Measurements from ENCODE around the gene USB1. TPM values are rescaled to one million over a fixed set of nuclear protein-coding genes. Genes with fewer than 3 reads are reported as not detected.

USB1 gene
- total RNA-seq, 1 donor from 2014 or later: 43.0 TPM

GRCh38 chr16:57998486-57998885 lies 2.7 kb upstream of the USB1 start:
- H3K36me3 Mint-ChIP-seq (ENCODE audit: insufficient read depth): peaks cover 12% of the 10 kb centered on the region
- peaks cover 11% of the 10 kb centered on the region for H3K4me1 Mint-ChIP-seq (ENCODE audit: low read depth)
- H3K9me3 Mint-ChIP-seq (ENCODE audit: low read depth): no peaks in the 10 kb centered on the region
- TF ChIP-seq, protein P1, sequence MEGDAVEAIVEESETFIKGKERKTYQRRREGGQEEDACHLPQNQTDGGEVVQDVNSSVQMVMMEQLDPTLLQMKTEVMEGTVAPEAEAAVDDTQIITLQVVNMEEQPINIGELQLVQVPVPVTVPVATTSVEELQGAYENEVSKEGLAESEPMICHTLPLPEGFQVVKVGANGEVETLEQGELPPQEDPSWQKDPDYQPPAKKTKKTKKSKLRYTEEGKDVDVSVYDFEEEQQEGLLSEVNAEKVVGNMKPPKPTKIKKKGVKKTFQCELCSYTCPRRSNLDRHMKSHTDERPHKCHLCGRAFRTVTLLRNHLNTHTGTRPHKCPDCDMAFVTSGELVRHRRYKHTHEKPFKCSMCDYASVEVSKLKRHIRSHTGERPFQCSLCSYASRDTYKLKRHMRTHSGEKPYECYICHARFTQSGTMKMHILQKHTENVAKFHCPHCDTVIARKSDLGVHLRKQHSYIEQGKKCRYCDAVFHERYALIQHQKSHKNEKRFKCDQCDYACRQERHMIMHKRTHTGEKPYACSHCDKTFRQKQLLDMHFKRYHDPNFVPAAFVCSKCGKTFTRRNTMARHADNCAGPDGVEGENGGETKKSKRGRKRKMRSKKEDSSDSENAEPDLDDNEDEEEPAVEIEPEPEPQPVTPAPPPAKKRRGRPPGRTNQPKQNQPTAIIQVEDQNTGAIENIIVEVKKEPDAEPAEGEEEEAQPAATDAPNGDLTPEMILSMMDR (IDR thresholded peaks at IDR 0.05; ENCODE audit: unreplicated experiment): no peak
- peak overlapping the region; percentile 75 for H3K4me3 Mint-ChIP-seq (ENCODE audit: low read depth)
- H3K27ac Mint-ChIP-seq: no peak overlapping the region
- no peaks in the 10 kb centered on the region for H3K27me3 Mint-ChIP-seq
- no peak for DNase-seq (ENCODE audit: low spot score, unreplicated experiment)

DNA sequence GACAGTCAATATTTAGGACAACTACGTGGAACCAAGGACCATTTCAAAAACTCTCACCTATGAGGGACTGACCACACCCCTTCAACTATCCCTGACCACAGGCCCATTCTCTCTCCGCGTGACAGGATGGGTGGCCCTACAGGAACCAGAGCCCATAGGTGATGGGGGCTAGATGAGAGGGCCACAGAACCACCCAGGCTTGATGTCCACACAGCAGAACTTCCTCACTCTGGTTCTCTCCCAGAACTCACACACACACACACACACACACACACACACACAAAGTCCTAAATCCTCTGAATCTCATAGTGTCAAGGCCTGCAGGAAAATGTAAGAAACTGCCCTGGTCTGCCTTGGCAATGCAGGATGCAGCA lies 2.2 kb upstream of the USB1 start:
- DNase-seq (ENCODE audit: low spot score, unreplicated experiment): no peak
- H3K36me3 Mint-ChIP-seq (ENCODE audit: insufficient read depth): peaks cover 12% of the 10 kb centered on the region
- peak overlapping the region; percentile 75 for H3K4me3 Mint-ChIP-seq (ENCODE audit: low read depth)
- TF ChIP-seq, protein P1 (IDR thresholded peaks at IDR 0.05; ENCODE audit: unreplicated experiment): no peak
- H3K27ac Mint-ChIP-seq: peak overlapping the region; percentile 53
- H3K9me3 Mint-ChIP-seq (ENCODE audit: low read depth): no peaks in the 10 kb centered on the region
- peaks cover 11% of the 10 kb centered on the region for H3K4me1 Mint-ChIP-seq (ENCODE audit: low read depth)
- no peaks in the 10 kb centered on the region for H3K27me3 Mint-ChIP-seq

GRCh38 chr16:57999366-57999970 lies 1.7 kb upstream of the USB1 start:
- Mint-ChIP-seq H3K4me1 (ENCODE audit: low read depth) (peaks cover 11% of the 10 kb centered on the region), H3K4me3 (ENCODE audit: low read depth) (peak overlapping the region; percentile 75), H3K36me3 (ENCODE audit: insufficient read depth) (peaks cover 14% of the 10 kb centered on the region), H3K9me3 (ENCODE audit: low read depth) (no peaks in the 10 kb centered on the region), H3K27ac (peak overlapping the region; percentile 53), H3K27me3 (no peaks in the 10 kb centered on the region)
- TF ChIP-seq, protein P1 (IDR thresholded peaks at IDR 0.05; ENCODE audit: unreplicated experiment): no peak
- no peak for DNase-seq (ENCODE audit: low spot score, unreplicated experiment)

DNA sequence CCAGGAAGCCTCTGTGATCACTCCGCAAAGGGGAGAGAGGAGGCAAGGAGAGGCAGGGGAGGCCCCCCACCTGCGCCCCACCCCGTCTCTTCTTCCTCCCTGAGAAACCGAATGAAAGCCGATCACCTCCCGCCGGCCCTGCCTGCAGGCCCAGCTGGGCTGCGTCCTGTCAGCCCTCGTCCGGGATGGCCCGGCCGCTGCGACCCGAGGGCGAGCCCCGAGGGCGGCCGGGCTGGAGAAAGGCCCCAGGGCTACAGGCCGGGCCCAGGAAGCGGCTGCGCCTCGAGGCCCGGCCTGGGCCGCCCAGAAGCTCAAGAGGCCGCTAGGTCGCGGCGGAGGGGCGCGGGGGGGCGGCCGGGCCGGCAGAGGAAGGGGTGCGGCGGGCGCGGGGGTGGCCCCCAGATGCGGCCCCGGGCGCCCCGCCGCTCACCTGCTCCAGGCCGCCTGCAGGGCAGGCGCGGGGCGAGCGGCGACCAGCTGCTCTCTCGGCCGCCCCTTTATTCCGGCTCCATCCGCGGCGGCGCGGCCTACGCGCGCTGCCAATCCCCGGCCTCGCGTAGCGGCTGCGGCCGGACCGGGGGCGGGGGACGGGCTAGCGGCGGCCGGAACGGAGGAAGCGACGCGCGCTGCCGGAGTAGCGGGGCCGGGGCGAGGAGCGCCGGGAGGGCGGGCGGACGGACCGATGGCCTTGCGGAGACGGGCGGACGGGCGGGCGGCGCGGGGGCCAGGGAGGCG lies 1.1 kb upstream of the USB1 start, which contains the start of gene ZNF319:
Gene ZNF319, minus strand, starts transcription at position 702 of the 735 bp plus-strand sequence. CDS start 2,407 bp downstream, outside the sequence.
- H3K4me3 Mint-ChIP-seq (ENCODE audit: low read depth): peak within 1 kb of the TSS; percentile 87
- no peak for DNase-seq (ENCODE audit: low spot score, unreplicated experiment)

DNA sequence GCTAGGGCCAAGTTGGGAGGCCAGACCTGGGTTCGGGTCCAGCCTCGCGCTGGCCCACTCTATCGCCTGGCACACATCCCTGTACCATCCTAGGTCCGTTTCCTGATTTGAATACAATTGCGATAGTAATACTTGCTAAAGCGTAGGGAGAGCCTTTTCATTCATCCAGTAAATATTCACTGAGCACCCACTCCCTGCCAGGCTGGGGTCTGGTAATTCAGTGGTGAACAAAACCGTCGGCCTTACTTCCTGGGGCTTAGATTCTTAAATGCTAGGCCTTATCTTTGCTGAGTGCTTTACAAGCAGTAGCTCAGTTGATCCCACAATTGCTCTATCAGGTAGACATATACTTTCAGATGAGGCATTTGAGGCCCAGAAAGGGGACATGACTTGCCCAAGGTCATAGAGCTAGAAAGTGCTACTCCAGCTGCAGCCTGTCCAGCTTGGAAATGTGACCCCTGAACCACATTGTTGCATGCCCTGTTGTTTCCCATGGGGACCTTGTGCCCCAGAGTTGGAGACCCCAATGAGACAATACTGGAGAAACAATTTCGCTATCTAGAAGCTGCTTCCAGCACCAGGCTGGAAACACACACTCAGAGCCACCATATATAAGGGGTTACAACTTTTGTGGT lies 691 bp downstream of the USB1 start:
- TF ChIP-seq, protein P1 (IDR thresholded peaks at IDR 0.05; ENCODE audit: unreplicated experiment): no peak
- H3K27me3 Mint-ChIP-seq: no peaks in the 10 kb centered on the region
- peak overlapping the region; percentile 87 for H3K4me3 Mint-ChIP-seq (ENCODE audit: low read depth)
- no peak for DNase-seq (ENCODE audit: low spot score, unreplicated experiment)
- H3K9me3 Mint-ChIP-seq (ENCODE audit: low read depth): peaks cover 3% of the 10 kb centered on the region
- peaks cover 21% of the 10 kb centered on the region for H3K36me3 Mint-ChIP-seq (ENCODE audit: insufficient read depth)
- no peak overlapping the region for H3K27ac Mint-ChIP-seq
- peaks cover 11% of the 10 kb centered on the region for H3K4me1 Mint-ChIP-seq (ENCODE audit: low read depth)

More for the DNA sequence above, 1.1 kb upstream of the USB1 start, which contains the start of gene ZNF319:
- peaks cover 13% of the 10 kb centered on the region for H3K36me3 Mint-ChIP-seq (ENCODE audit: insufficient read depth)
- H3K4me1 Mint-ChIP-seq (ENCODE audit: low read depth): peaks cover 11% of the 10 kb centered on the region
- TF ChIP-seq, protein P1 (IDR thresholded peaks at IDR 0.05; ENCODE audit: unreplicated experiment): no peak
- no peaks in the 10 kb centered on the region for H3K27me3 Mint-ChIP-seq
- H3K9me3 Mint-ChIP-seq (ENCODE audit: low read depth): no peaks in the 10 kb centered on the region
- H3K27ac Mint-ChIP-seq: peak within 1 kb of the TSS; percentile 92

Data from progenitor cell of endocrine pancreas (in vitro differentiated cells).